ACHN (cell line): ENCODE measurements around the gene IL25.

Source experiments
- DNase-seq: peaks from one replicate; pipeline ENCODE4 v3.0.0-alpha.2; 2015
- in situ Hi-C: cut with HindIII; loops from 2 replicates; pipeline ENCODE4 v1.10.0; 2017; ENCODE audit warnings: low sequenced_read_pairs, low pct_ligation_motif_present, low pct_unique_long_range_greater_than_20kb

IL25 gene

DNA sequence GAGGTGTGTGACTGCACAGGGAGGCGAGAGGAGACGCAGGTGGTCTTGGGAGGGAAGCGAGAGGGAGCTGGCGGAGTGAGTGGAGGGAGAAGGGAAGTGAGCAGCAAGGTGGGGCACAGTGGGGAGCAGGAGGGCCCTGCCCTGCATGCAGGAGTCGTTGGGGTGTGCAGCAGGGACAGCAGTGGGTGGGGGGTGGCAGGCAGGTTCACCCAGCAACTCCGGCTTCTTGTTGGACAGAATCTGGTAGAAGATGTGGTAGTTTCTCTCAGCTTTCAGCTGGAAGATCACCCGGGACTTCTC is 30.5 kb downstream of the IL25 start:
- in situ Hi-C loops, result no loop called here
- DNase-seq, result no peak

DNA sequence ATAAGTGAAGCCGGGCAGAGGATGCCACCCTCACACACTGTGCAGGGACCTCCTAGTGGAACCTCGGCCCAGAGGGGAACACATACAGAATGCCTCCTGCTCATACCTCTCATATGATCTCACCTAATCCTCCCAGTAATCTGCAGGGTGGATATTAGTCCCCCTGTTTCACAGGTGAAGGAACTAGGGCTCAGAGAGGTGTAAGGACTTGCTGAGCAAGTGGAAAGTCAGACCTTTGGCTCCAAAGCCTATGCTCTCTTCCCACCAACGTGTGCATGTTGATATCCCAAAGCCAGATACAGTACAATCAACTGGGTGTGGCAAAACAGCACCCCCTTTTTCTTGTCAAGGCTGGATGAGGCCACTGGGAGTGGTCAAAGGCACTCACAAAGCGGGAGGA is 31.3 kb downstream of the IL25 start:
- in situ Hi-C loops, result no loop called here
- no peak for DNase-seq

DNA sequence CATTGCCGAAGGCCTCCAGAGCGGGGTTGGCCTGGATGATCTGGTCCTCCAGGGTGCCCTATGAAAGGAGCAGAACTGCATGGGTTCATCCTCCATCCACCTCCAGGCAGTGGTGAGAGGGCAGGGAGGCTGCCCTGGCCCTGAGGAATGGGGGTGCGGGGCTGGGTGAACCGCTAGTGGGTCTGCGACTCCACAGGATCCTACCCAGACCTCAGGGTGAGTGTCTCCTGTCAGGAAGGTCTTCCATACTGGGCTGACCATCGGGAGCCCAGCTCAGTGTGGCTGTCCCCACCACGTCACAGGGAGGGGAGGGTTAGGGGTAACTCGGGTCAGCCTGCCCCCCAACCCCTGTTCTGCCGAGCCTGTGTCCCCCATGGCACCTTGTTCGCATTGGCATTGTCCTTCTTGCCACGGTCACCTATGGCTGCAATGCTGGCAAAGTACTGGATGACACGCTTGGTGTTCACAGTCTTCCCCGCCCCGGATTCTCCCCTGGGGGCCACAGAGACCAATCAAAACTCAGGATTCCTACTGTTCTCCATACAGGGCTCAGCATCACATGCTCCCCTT is 31.8 kb downstream of the IL25 start:
- in situ Hi-C loops, result no loop called here
- DNase-seq, result no peak

DNA sequence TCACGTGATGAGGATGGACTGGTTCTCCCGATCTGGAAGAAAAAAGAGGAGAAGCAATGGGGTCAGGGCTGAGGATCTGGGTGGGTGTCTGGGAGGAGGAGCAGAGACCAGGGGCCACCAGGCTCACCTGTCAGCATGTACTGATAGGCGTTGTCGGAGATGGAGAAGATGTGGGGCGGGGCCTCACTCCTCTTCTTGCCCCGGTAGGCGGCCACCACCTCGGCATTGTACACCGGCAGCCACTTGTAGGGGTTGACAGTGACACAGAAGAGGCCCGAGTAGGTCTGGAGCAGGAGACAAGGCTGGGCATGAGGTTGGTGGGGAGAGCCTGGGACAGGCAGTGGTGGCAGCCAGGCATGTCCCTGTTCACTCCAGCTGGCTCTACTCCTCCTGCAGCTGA is 32.5 kb downstream of the IL25 start:
- DNase-seq, result no peak
- in situ Hi-C loops, result no loop called here

DNA sequence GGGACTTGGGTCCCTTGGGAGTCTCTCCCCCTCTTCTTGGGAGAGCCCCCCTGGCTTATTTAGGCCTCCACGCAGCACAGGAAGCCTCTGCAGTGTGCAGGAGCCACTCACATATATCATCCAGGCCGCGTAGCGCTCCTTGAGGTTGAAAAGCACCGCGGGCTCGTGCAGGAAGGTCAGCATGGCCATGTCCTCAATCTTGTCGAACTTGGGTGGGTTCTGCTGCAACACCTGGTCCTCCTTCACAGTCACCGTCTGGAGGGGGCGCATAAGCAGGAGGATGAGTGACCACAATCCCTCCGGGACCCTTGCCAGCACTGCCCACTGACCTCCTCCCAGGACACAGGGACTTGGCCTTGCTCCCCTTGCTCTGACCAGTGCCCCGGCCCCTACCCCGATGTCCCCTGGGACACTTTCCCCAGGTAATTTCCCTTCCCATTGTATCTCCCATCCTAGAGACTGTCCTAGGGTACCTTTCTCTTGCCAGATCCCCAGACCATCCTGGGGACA is 33.0 kb downstream of the IL25 start:
- in situ Hi-C loops, result no loop called here
- no peak for DNase-seq

DNA sequence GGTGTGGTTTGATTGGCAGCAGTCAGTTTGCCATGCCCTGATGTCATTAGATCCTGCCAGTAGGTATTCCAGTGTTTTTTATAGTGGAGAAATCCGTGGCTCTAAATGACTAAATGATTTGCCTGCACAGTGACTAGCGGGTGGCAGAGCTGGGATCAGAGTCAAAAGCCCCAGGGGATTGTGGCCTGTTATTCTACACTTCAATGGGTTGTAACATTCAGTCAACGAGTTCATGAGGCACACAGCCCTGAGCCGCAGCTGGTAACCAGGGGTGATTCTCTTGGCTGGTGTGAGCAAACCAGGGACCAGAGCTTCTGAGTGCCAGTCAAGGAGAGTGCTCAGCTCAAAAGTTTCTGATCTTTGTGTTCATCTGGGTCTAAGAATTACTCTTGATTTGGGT is 33.6 kb downstream of the IL25 start:
- no peak for DNase-seq
- in situ Hi-C loops, result no loop called here

DNA sequence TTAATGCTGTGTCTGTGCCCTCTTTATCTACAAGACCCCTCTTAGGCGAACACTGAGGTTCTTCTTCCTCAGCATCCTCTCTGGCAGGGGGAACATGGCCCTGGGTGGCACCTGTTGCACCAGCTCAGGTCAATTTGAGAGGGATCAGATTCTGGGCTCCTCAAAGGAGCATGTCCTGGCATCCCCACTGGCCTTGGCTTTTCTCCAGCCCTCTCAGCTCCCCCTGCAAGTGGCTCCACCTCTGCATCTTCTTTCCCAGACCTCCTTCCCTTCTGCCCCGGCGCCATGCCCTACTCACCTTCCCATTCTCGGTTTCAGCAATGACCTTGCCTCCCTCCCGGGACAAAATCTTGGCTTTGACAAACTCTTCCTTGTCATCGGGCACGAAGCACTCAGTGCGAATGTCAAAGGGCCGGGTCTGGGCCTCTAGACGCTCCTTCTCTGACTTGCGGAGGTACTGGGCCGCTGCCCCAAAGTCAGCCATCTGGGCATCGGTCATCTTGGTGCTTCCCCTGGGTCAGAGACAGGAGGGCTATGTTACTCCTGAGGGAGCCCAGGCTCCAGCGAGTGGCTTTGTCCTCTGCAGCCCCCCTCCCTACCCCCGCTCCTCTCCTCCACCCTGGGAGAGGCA is 34.2 kb downstream of the IL25 start:
- in situ Hi-C loops, result no loop called here
- no peak for DNase-seq

DNA sequence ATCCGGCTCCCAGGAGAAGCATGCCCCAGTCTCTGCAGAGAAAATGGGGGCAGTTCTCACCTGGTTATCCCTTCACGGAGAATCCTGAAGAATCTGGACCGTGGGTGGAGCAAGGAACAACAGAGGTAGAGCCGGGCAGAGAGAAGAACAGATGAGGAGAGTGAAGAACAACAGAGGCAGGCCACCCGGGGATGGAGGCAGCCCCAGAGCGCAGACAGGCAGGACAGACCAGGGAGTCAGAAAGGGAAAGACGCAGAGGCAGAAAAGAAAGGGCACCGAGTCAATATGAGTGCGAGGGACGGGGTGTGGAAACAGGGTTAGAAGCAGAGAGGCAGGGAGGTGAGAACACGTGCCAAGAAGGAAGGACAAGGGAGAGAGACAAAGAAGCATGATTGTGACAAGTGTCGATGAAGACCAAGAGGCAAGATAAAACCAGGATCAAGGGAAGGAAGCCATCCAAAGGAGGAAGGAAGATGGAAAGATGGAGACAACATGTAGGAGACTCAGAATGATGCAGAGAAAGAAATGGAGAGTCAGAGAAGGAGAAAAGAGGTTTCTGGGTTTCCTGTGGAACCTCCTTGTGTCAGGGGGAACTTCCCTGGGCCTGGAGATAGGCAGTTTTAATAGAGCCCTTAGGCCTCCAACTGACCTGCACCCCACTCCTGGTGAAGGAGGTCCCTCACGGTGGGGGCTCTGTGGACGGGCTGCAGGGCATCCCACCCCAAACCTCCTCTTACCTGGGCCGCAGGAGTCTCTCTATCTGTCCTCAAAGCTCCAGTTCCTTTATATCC is 35.1 kb downstream of the IL25 start, which contains the start of gene MYH6:
Gene MYH6 (minus strand): TSS at position 758 of the 791 bp plus-strand sequence. CDS start 1,050 bp downstream, outside the sequence.
- in situ Hi-C loops, result no loop called here
- DNase-seq, result no peak

DNA sequence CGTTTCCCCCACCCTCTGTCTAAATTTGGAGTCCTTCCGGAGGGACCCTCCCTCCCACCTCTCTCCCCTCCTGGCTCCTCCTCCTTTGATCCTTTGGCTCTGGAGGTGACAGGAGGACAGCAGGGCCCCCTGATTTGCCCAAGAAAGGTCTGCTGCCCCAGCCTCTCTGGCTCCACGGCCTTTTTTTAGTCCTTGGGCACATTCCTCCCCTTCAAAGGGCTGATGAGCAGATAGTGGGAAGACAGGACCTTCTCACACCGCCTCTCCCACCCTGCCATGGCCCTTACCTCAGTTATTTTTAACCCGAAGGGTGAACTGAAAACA is 35.7 kb downstream of the IL25 start:
- in situ Hi-C loops, result no loop called here

DNA sequence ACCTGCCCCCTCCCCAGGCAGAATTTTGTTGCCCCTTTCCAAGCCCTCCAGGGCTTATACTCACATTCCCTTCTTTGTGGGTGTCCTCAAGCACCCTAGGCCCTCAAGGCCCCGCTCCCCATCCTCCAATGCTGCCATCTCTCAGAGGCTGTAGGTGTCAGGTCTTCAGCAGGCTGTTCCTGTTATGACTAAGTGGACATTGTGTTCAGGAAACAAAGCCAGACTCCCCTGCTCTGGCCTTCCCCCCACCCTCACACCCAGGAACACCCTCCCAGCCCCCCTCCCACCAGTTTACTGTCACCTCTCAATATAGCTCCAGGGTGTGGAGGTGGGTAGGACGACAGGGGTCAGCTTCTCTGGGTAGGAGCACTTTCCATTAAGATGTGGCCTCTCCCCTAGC is 36.9 kb downstream of the IL25 start:
- in situ Hi-C loops, result no loop called here
- DNase-seq, result no peak

More for the DNA sequence above, 35.7 kb downstream of the IL25 start:
- DNase-seq, result no peak

DNA sequence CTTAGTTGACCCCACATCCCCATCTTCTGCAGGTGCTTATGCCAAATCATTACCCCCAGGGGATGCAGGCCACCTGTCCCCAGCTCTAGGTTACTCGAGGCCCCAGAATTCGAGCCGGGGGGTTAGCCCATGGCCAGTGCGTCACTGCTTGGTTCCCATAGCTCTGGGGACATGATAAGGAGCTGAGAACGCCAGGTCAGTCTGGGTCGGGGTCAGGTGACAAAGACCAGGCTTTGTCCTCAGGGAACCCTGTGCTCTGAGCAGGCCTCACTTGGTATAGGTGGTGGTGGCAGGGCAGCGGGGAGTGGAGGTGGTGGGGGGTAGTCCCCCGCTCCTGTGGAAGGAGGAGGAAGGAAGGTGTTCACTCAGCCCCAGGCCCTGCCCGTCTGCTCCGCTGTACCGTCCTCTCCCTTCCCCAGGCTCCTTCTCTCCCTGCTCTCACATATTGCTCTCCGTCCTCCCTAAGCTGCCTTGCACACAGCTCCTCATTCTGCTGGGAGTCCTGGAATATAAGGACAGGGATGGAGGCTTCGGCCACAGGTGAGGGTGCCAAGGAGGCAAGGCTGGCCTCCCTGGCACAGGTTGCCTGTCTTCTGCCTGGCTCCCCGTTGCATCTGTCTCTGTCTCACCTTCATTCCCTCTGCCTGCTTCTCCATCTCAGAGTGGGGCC is 37.5 kb downstream of the IL25 start:
- in situ Hi-C loops, result no loop called here

DNA sequence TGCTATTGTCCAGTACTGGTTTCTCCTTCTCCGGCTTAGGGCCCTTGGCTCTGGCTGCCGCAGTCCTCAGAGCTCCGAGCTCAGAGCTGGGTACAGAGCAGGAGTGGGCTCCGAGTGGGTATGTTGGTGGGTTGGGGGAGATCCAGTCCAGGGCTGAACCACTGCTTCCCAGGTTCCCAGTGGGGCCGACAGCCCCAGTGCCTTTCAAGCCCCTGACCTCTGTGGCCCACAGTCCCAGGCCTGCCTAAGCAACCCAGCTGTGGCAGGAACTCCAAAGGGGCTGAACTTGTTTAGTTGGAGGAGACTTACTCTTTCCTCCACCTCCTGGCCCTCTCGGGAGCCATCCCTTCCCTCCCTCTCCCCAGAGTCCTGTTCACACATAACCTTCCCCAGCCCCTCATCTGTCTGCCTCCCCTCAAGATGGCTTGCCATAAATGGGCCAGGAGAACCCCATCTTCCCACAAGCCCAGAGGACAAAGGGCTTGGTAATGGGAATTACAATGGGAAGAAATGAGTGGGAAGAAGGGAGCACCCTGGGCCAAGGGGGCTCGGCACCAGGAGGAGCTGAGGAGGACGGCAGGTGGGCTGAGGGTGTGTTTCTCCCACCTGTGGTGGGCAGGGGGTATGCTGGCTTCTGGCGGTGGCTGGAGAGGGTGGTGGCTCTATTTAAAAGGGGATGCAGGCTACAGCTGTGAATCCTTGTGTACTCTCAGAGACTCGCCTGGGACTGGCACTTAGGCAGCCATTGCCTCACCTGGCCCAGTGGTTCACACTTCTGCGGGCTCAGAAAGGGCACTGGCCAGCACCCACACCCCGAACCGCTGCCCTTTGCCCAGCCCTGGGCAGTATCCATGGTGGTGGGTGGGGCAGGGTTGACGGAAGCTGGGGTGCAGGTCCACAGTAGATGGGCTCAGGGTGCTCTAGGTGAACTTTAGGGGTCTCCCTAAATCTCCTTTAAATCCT is 39.2 kb downstream of the IL25 start:
- in situ Hi-C loops, result no loop called here
- no peak for DNase-seq

More for the DNA sequence above, 37.5 kb downstream of the IL25 start:
- DNase-seq, result no peak

DNA sequence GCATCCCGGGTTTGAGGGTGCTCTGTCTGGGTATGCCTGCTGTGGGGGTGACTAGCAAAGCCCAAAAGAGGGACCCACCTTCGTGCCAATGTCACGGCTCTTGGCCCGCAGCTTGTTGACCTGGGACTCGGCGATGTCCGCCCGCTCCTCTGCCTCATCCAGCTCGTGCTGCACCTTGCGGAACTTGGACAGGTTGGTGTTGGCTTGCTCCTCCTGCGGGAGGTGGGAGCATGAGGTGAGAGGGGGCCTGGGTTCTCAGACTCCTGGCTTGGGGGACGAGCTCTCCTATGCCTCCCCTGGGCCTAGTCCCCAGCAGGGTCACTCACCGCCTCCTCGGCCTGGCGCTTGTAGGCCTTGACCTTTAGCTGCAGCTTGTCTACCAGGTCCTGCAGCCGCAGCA is 41.1 kb downstream of the IL25 start:
- in situ Hi-C loops, result no loop called here
- no peak for DNase-seq

DNA sequence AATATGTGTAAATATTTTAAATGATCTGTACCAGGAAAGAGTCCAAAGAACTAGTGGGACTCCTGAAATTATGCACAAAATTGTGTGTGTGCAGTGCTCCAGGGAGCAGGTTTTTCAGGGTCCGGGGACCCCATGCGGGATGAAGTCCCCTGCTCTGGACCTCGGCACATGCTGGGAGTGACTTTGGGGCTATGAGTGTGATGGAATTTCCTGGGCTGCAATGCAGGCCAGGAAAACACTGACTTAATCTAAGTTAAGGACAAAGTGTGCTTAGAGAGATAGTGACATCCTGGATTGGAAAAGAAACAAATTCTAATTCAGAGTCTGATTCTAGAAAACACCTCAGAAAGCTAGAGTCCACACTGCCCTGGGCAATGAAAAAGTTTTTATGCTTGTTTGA is 41.6 kb downstream of the IL25 start:
- DNase-seq, result no peak
- in situ Hi-C loops, result no loop called here

DNA sequence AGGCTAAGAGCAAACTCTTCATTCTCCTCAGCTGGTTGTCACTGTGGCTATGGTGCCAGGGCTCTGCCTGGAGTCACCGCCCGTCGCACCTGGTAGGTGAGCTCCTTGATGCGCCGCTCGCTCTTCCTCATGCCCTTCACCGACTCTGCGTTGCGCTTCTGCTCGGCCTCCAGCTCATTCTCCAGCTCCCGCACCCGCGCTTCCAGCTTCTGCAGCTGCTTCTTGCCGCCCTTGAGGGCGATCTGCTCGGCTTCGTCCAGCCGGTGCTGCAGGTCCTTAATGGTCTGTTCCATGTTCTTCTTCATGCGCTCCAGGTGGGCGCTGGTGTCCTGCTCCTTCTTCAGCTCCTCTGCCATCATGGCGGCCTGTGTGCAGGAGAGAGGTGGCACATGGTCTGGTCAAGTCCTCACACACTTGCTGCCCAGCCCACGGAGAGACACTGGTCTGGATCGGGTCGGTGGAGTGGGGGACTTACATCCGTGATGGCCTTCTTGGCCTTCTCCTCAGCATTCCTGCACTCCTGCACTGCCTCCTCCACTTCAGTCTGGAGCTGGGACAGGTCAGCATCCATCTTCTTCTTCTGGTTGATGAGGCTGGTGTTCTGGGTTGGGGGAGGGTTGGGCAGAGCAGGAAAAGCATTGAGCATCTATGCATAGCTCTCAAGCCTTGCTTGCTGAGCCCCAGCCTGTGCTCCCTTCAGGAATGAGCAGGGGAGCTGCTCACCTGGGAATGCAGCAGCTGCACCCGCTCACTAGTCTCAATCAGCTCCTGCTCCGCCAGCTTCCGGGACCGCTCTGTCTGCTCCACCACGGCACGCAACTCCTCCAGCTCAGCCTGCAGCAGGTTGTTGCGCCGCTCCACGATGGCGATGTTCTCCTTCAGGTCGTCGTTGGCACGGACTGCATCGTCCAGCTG is 42.6 kb downstream of the IL25 start:
- DNase-seq, result no peak
- in situ Hi-C loops, result no loop called here

DNA sequence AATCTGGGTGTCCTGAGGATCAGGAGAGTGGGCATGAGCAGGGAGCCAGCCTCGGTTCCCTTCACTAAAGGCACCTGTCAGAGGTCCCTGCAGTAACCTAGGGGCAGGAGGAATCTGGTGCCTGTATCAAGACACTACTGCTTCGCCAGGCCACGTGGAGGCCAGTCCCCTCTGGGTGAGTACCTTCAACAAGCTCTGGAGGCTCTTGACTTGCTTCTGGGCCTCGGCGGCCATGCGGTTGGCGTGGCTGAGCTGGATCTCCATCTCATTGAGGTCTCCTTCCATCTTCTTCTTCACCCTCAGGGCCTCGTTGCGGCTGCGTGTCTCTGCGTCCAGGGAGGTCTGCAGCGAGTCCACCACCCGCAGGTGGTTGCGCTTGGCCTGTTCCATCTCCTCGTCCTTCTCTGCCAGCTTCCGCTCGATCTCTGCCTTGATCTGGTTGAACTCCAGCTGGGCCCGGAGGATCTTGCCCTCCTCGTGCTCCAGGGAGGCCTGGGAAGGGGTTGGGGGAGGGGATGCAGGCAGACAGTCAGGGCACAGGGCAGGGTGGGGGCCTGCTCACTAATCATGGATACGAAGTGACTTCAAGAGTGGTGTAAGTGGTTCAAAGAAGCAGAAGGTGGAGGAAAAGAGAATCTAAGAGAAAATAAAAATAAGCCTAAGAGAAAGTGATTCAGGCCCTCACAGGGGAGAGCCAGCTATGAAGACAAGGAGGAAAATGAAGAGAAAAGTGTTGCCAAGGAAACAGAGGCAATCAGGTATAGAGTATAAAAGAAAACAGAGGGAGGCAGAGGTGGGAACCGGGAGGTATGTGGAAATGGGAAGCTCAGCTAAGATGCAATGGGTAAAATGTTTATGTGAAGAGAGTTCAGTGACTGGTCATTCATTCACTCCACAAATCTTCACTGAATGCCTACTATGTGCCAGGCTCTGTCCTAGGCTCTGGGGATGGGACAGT is 43.5 kb downstream of the IL25 start:
- in situ Hi-C loops, result no loop called here
- DNase-seq, result no peak
